Mesendoderm (in vitro differentiated cells): ENCODE data around the gene SHISA5.
"Not testable (repeated sequence)": the region's sequence is repeated elsewhere in the genome, so short reads cannot be mapped to it uniquely, and the experiment has no call there.

Experiments
- DNase-seq: peaks from one replicate; pipeline ENCODE4 v3.0.0; 2013
- H2AK5ac ChIP-seq: 2 replicates; pipeline ENCODE4 v1.6.1; 2013; ENCODE audit warnings: low read length, inconsistent platforms
- H2BK120ac ChIP-seq: 2 replicates; pipeline ENCODE4 v1.6.1; 2013; ENCODE audit warnings: low read depth, mild to moderate bottlenecking, low read length, moderate library complexity, mixed read lengths
- H2BK15ac ChIP-seq: replicated peaks from 2 replicates; pipeline ENCODE4 v1.6.1; 2013; ENCODE audit warnings: low read depth, mild to moderate bottlenecking, moderate library complexity
- H2BK5ac ChIP-seq: 2 replicates; pipeline ENCODE4 v1.6.1; 2013; ENCODE audit warnings: low read length, inconsistent platforms
- H3K18ac ChIP-seq: 2 replicates; pipeline ENCODE4 v1.6.1; 2013; ENCODE audit warnings: mild to moderate bottlenecking, low read length, mixed read lengths
- H3K23ac ChIP-seq: one replicate; pipeline ENCODE4 v1.6.1; 2013; ENCODE audit warnings: low read length
- H3K27ac ChIP-seq: 2 replicates; pipeline ENCODE4 v1.5.1; 2013; ENCODE audit warnings: low read depth, mild to moderate bottlenecking, inconsistent platforms, low read length, moderate library complexity
- H3K27me3 ChIP-seq: 2 replicates; pipeline ENCODE4 v1.6.1; 2013; ENCODE audit warnings: low read length, control low read depth, mild to moderate bottlenecking, inconsistent platforms; ENCODE audit not compliant: insufficient read depth, poor library complexity
- H3K36me3 ChIP-seq: 2 replicates; pipeline ENCODE4 v1.6.1; 2013; ENCODE audit warnings: low read length, inconsistent platforms; ENCODE audit not compliant: control insufficient read depth, insufficient read depth
- H3K4ac ChIP-seq: one replicate; pipeline ENCODE4 v1.6.1; 2013; ENCODE audit warnings: low read depth, mild to moderate bottlenecking, low read length, moderate library complexity
- H3K4me1 ChIP-seq: 2 replicates; pipeline ENCODE4 v1.6.1; 2013; ENCODE audit warnings: low read depth, low read length, inconsistent platforms; ENCODE audit not compliant: control insufficient read depth
- H3K4me2 ChIP-seq: 2 replicates; pipeline ENCODE4 v1.6.1; 2013; ENCODE audit warnings: low read length
- H3K4me3 ChIP-seq: 2 replicates; pipeline ENCODE4 v1.5.1; 2013; ENCODE audit warnings: mild to moderate bottlenecking, low read length
- H3K56ac ChIP-seq: one replicate; pipeline ENCODE4 v1.6.1; 2013; ENCODE audit warnings: low read length
- H3K79me1 ChIP-seq: 2 replicates; pipeline ENCODE4 v1.6.1; 2013; ENCODE audit warnings: low read length, inconsistent platforms
- H3K79me2 ChIP-seq: 2 replicates; pipeline ENCODE4 v1.6.1; 2013; ENCODE audit warnings: mild to moderate bottlenecking, low read length; ENCODE audit not compliant: control insufficient read depth, insufficient read depth
- H3K9ac ChIP-seq: 2 replicates; pipeline ENCODE4 v1.6.1; 2013; ENCODE audit warnings: low read length, inconsistent platforms
- H4K5ac ChIP-seq: one replicate; pipeline ENCODE4 v1.6.1; 2013; ENCODE audit warnings: low read length
- H4K8ac ChIP-seq: one replicate; pipeline ENCODE4 v1.6.1; 2013; ENCODE audit warnings: low read depth, mild to moderate bottlenecking, control low read depth, low read length, moderate library complexity
- WGBS: extraction: QIAGEN DNeasy Blood & Tissue Kit; methylation state at CpG from one replicate; pipeline ENCODE4 v1.1.7; 2013; ENCODE audit warnings: low lambda C conversion rate, missing lambda C conversion rate; ENCODE audit not compliant: insufficient coverage; ENCODE audit errors: extremely low coverage; 5-methylcytosine and 5-hydroxymethylcytosine counted together

SHISA5 gene

DNA sequence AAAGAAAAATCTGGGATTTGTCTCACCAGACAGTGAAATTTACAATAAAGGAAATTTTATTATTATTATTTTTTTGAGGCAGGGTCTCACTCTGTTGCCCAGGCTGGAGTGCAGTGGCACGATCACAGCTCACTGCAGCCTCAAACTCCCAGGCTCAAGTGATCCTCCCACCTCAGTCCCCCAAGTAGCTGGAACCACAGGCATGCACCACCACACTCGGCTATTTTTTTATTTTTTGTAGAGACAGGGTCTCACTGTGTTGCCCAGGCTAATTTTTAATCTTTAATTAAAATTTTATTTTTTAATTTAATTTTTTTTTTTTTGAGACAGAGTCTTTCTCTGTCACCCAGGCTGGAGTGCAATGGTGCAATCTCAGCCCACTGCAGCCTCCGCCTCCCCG lies 29.9 kb downstream of the SHISA5 start:
- DNase-seq, H3K79me2 ChIP-seq, H2AK5ac ChIP-seq, H2BK5ac ChIP-seq, H3K27me3 ChIP-seq, H3K4ac ChIP-seq, H4K8ac ChIP-seq, H3K4me2 ChIP-seq, H4K5ac ChIP-seq, H3K4me3 ChIP-seq, H3K9ac ChIP-seq, H2BK120ac ChIP-seq, H3K23ac ChIP-seq, H3K4me1 ChIP-seq, H2BK15ac ChIP-seq, H3K36me3 ChIP-seq, H3K56ac ChIP-seq, H3K18ac ChIP-seq, H3K27ac ChIP-seq: not testable (repeated sequence)
- peaks cover 11% of the 10 kb centered on the region for H3K79me1 ChIP-seq
- WGBS: no CpG with 5 or more reads among the region's 4 CpGs

GRCh38 chr3:48473617-48473952 lies 30.4 kb downstream of the SHISA5 start:
- Histone ChIP-seq H2AK5ac (no peak overlapping the region), H3K9ac (peak overlapping the region; percentile 35), H2BK120ac (no peak overlapping the region), H3K4me2 (no peak overlapping the region), H4K5ac (no peak overlapping the region), H3K18ac (peak overlapping the region; percentile 19), H3K56ac (peak overlapping the region; percentile 78), H3K4me1 (peaks cover 9% of the 10 kb centered on the region), H3K23ac (peak overlapping the region; percentile 55), H3K36me3 (no peaks in the 10 kb centered on the region), H4K8ac (no peak overlapping the region), H2BK5ac (peak overlapping the region; percentile 31), H3K79me2 (peaks cover 1% of the 10 kb centered on the region), H3K27me3 (no peaks in the 10 kb centered on the region), H3K27ac (peak overlapping the region; percentile 77), H3K4me3 (no peak overlapping the region), H2BK15ac (no peak overlapping the region), H3K79me1 (peaks cover 11% of the 10 kb centered on the region), H3K4ac (no peak overlapping the region)
- no peak for DNase-seq
- WGBS: no CpG with 5 or more reads among the region's 5 CpGs

DNA sequence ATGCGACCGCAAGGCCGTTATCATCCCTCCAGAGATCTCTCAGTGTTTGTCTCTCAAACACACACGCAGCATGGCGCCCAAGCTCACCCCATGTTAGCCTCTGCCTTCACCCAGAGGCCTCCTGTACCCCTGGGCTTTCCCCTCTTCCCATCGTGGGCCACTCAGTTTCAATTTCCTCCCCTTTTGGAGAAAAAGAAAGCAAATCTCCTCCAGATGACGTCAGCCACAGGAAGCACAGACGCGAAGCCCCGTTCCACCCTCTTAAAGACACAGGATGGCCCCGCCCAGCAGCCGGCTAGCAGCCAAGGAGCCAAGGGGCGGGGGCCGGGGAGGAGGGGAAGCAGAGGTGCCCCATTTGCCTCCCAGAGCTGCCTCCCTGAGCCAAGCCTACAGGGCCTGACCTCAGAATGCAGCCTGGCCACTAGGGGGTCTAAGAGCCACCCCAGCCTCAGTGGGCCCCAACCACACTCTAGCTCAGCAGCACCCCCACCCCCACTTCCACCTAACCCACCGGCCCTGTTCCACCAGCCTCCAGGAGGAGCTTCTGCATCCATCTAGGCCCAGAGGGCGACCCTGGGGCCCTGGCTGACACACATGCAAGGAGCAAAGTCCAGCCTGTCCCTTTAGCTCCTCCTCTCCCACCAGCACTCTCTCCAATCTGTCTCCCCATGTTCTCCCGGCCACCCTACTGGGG lies 30.9 kb downstream of the SHISA5 start:
- no CpG with 5 or more reads among the region's 17 CpGs for WGBS

GRCh38 chr3:48472673-48472922 lies 31.4 kb downstream of the SHISA5 start:
- DNase-seq: no peak
- Histone ChIP-seq H4K8ac (no peak overlapping the region), H3K79me1 (peaks cover 11% of the 10 kb centered on the region), H2BK5ac (peak overlapping the region; percentile 30), H3K27ac (peak overlapping the region; percentile 74), H4K5ac (no peak overlapping the region), H2AK5ac (no peak overlapping the region), H3K4ac (peak overlapping the region; percentile 74), H2BK120ac (peak overlapping the region; percentile 33), H3K23ac (no peak overlapping the region), H3K79me2 (peaks cover 1% of the 10 kb centered on the region), H3K18ac (peak overlapping the region; percentile 72), H3K4me1 (peaks cover 9% of the 10 kb centered on the region), H2BK15ac (no peak overlapping the region), H3K9ac (peak overlapping the region; percentile 84), H3K56ac (peak overlapping the region; percentile 83), H3K36me3 (no peaks in the 10 kb centered on the region), H3K27me3 (no peaks in the 10 kb centered on the region), H3K4me3 (peak overlapping the region; percentile 26), H3K4me2 (peak overlapping the region; percentile 16)
- no CpG with 5 or more reads among the region's 5 CpGs for WGBS

More for the DNA sequence above, 30.9 kb downstream of the SHISA5 start:
- peak overlapping the region; percentile 84 for H3K9ac ChIP-seq
- H3K4me2 ChIP-seq: peak overlapping the region; percentile 16
- peaks cover 1% of the 10 kb centered on the region for H3K79me2 ChIP-seq
- peaks cover 11% of the 10 kb centered on the region for H3K79me1 ChIP-seq
- peak overlapping the region; percentile 31 for H2BK5ac ChIP-seq
- peak overlapping the region; percentile 83 for H3K56ac ChIP-seq
- H2AK5ac ChIP-seq: no peak overlapping the region
- no peak overlapping the region for H2BK15ac ChIP-seq
- peak overlapping the region; percentile 33 for H2BK120ac ChIP-seq
- H3K36me3 ChIP-seq: no peaks in the 10 kb centered on the region
- H3K23ac ChIP-seq: peak overlapping the region; percentile 55
- peaks cover 9% of the 10 kb centered on the region for H3K4me1 ChIP-seq
- H3K4ac ChIP-seq: peak overlapping the region; percentile 74
- no peaks in the 10 kb centered on the region for H3K27me3 ChIP-seq
- no peak overlapping the region for H4K5ac ChIP-seq
- DNase-seq: peak; percentile 98
- H3K18ac ChIP-seq: peak overlapping the region; percentile 72
- H3K27ac ChIP-seq: peak overlapping the region; percentile 77
- H4K8ac ChIP-seq: no peak overlapping the region
- peak overlapping the region; percentile 26 for H3K4me3 ChIP-seq

DNA sequence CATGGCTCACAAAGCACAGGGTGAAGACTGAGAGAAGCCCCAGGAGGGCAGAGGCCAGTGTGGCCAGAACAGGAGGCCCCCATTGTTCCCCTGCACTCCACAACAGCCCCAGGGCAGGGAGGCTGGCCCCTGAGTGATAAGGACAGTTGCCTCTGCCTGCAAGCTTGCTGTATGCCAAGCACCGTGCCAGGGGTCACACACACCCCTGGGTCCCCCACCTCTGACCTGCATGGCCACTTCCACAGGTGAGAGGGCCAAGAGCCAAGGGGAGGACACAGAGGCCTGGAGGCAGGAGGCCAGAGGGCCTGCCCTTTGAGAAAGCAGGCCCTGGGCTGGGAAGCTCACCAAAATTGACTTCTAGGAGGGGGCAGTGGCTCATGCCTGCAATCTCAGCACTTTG lies 33.7 kb downstream of the SHISA5 start:
- Histone ChIP-seq H3K79me1 (peaks cover 11% of the 10 kb centered on the region), H3K4me1 (peaks cover 11% of the 10 kb centered on the region), H3K23ac (no peak overlapping the region), H3K18ac (no peak overlapping the region), H3K79me2 (peaks cover 1% of the 10 kb centered on the region), H2BK15ac (no peak overlapping the region), H2BK120ac (no peak overlapping the region), H2AK5ac (no peak overlapping the region), H3K4ac (no peak overlapping the region), H3K27ac (no peak overlapping the region), H3K27me3 (no peaks in the 10 kb centered on the region), H3K56ac (peak overlapping the region; percentile 66), H4K5ac (no peak overlapping the region), H3K9ac (peak overlapping the region; percentile 33), H3K4me2 (no peak overlapping the region), H3K4me3 (no peak overlapping the region), H3K36me3 (no peaks in the 10 kb centered on the region), H4K8ac (no peak overlapping the region), H2BK5ac (no peak overlapping the region)
- no peak for DNase-seq
- no CpG with 5 or more reads among the region's 1 CpG for WGBS
